ENCODE measurements around the gene CPOX.
A peak's percentile ranks its signal among the peaks of the same experiment; 100 is the strongest.

The CPOX gene

DNA sequence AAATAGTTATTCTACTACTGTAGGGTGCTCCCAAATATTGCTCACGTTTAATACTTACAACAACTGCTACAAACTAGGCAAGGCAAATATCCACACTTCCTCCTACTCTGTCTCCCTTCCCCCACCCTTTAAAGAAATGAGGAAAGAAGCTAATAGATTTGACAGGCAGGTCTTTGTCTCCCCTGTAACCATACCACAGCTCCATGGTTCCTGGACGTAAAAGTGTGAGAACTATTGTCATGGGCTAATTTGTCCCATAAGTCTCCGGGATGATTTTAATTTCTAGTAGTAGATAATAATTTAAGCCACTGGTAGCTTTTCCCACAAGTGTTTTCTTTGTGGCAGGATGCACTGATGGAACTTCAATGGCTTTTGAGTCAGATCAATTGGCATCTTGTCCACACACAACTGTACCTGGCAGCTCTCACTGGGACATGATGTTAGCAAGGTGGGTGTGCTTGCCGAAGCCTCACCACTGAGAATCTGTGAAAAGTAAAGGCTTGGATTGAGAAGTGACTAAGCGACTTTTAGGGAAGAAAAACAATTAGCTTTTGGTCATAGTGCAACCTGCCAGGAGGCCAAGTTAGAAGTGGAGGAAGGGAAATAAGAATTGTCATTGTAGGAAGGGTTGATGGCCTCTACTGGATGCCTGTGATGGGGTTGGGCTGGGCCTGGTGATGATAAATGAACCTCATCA lies 1.4 kb upstream of the CPOX start:
- no peak for DNase-seq

DNA sequence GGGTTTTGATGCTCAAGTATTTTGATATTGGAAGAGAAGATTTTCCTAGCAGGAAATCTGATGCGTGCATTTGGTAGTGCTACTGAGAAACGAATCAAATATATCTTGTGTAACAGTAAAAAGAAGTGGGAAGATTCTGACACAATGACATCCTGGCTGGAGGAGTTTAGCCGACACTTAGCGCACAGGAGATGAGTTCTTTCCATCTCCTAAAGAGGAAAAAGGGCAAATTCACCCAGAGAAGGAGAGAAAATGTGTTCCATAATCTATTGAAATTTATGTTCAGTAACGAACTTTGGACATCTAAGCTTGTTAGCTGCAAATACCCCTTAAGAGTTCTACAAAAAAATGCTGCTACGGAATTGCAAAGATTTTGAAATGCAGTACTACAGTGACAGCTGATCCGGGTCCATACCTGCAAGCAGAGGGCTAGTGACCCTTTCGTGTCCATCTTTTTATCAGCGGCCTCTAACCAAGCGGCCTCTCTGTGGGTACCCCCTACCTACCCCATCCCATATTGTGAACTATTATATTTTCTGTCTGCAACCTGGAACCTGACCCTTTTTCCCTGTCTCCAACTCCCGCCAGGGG lies 971 bp downstream of the CPOX start:
- DNase-seq, result no peak

DNA sequence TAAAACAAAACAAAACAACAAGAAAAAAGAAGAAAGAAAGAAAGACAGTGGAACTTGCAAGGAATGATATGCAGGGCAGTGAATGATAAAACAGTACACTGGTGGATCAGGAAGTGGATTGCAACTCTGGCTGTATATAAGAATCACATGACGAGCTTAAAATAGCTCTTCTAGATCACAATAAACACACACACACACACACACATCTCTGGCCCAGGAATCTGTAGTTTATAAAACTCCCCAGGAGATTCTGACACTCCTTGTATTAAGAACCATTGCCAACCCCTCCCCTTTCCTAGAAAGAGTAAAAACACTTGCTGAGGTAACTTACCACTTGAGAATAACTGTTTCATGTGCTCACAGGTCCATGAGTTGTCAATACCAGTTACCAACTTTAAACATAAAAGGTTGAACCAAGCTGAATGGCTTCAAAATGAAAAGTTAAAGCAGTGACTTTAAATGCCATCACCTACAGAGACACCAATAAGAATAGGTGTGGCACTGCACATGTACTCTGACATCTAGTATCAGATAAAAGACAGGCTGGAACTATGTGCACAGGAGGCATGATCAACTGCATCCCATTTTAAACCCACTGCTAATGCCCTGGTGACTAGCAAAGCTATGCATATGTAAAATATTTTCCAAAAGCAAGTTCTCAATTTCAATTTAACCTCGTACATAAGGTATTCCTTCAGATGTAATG lies 3.9 kb downstream of the CPOX start:
- no peak for DNase-seq

GRCh38 chr3:98588065-98588464 lies 5.3 kb downstream of the CPOX start:
- DNase-seq, result no peak

- no peak for DNase-seq
These were observed 5.8 kb downstream of the CPOX start for GRCh38 chr3:98587654-98588053.

DNA sequence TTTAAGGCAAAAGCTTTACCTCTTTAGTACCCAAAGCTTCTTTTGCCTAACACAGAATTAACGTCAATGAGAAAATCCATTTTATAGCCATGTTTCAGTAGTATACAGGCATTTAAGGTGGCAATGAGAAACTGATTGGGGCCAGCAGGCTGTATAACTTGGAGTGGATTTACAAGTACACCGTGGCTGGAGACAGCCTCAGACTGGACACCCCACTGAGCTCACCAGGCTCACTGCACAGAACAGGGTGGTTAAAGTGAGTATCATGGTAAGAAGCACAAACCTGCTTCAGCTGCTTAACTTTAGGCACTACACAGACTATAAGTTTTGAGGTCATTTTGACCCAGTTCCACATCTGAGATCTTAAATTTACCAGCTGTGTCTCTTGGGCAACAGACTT lies 8.9 kb downstream of the CPOX start:
- DNase-seq, result no peak

DNA sequence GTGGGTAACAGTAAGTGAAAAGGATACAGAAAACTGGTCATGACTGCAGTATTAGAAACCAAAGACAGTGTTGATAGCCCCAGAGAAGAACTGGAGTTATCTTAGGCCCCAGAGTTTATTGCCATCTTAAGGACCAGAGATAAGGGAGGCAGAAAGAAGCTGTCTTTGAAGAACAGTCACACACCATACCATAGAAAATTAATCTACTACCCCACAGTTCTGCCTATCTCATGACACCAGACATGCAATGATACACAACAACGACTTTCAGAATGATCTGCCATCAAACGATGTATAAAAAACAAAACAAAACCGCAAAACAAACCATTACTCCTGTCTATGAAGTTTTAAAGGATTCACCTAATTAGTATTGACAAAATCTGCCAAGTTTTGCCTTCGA lies 9.6 kb downstream of the CPOX start:
- no peak for DNase-seq

DNA sequence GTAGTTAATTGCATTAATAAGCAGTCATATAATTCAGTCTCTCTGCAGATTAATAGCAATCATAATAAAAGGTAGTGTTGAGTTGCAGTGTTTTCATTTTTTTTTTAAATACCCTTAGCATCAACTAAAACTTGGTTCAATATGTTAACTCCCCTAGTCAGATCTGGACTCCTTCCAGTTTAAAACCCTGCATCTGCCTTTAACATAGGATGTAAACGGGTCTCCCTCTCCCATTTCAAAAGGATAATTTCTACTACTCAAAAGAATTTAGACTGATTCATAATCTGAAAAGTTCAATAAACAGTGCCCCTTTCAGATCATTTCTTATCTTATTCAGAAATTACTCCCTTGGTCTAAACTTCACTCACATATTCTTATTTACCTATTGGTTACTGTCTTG lies 11.4 kb downstream of the CPOX start:
- DNase-seq, result no peak

GRCh38 chr3:98581474-98581873 lies 11.9 kb downstream of the CPOX start:
- DNase-seq, result no peak

DNA sequence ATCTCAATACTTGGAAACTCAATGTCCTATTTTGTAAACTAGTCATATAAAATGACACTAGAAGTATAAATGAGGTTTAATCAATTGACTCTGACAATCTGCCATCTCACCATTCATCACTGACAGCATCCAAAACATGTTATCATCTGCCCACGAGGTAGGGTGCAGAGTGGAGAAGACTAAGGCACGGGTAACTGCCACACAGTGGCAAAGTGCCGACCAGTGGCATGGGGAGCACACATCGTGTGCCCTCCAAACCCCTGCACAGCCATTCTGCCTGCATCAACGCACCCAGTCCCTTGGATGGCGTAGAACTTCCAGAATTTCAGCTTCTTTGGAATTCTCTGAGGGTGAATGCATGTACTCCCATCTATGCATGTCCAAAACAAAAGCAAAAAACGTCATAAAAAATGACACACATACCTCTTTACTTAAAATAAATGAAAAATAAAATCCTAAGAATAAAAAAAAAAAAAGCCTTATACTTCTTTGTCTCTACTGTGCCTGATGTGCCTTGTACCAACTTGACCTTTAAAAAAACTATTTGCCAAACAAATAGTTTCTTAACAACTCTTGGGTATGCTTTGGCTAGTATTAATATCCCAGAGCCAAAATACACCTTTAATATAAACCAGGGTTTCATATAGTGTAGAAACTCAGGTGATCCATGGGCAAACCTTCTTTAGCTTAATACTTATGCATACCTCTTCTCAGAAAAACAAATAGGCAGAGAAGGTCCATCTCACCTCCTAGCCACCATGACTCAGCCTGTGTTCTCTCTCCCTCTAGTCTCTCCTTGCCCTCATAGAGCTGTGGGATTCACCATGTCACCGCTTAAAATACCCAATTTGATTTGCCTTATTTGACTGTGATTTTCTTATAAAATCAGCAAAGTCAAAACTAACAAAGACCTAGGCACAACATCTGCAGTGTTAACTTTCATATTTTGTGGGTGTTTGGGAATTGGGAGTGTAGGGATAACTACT lies 12.7 kb downstream of the CPOX start:
- no peak for DNase-seq

GRCh38 chr3:98577178-98577895 lies 16.1 kb downstream of the CPOX start:
- no peak for DNase-seq

DNA sequence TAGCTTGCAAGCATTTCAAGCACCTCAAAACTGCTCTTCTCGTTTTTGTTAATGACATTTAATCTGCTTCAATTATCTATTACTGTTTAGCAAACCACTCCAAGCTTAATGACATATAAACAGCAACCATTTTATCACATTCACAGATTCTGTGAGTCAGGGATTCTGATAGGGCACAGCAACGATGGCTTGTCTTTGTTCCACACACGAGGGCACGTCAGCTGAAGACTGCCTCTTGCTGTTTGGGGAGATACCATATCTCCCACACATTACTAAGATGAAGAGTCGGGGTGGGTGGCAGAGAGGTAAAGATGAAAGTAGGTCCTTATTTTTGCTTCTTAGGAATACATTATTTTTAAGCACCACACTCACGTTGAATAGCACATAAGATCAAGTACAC lies 19.3 kb downstream of the CPOX start:
- no peak for DNase-seq

- no peak for DNase-seq
These were observed 20.2 kb downstream of the CPOX start for GRCh38 chr3:98573181-98573728.

DNA sequence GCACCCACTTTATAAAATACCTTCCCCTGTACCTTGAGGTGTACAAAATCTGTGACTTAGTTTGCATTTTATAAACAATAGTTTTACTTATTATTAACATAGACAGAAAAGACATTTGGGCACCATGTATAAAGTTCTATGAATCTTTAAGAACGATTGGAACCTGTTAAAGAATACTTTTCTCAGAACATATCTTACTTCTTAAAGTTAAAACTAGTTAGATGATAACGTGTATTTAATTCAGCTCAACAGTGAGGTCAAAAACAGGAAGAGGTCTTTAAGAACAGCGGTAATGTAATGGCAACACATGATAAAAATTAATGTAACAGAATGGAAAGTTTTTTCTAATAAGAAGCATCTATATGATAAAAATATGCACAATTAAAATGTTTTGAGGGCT lies 25.0 kb downstream of the CPOX start:
- DNase-seq, result no peak

DNA sequence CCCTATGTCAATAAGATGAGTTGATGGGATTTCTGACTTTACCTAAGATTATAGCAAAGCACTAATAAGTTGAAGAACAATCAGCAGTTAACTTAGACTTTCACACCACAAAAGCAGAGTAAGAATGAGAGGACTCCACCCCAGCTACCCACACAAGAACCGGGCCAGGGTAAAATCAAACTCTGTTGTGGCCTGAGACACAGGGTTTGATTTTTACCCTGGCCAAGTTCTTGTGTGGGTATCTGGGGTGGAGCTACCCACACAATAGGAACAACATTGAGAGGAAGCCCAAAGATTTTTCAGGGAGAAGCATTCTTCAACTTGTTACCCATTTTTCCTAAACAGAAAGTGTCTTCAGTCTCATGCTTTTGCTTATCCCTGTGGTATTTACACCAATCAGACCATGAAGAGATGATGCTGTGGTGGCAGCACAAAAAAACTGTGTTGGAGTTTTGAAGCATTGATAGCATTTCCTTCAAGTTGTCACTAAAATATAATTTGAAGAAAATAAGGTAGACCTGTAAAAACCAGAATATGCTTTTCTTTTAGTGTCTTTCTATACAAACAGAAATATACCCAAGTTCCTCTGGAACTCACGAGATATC lies 25.6 kb downstream of the CPOX start:
- no peak for DNase-seq

GRCh38 chr3:98565843-98566242 lies 27.6 kb downstream of the CPOX start:
- no peak for DNase-seq

DNA sequence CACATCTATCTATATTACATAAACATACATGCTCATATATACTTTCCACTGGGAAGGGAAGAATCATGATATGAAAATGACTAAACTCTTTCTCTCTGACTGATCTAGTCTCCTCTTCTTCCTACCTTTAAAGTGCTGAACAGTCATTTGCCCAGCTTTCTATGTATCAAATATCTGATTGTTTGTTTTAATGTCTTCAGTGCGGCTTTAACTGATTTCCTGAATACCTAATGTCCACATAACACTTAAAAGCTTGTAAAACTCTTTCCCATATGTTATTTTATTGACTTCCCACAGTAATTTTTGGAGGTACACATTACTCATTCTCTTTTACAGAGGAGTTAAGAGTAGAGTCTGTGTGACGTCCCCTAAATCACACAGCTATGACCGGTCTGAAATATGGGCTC lies 28.2 kb downstream of the CPOX start:
- no peak for DNase-seq

DNA sequence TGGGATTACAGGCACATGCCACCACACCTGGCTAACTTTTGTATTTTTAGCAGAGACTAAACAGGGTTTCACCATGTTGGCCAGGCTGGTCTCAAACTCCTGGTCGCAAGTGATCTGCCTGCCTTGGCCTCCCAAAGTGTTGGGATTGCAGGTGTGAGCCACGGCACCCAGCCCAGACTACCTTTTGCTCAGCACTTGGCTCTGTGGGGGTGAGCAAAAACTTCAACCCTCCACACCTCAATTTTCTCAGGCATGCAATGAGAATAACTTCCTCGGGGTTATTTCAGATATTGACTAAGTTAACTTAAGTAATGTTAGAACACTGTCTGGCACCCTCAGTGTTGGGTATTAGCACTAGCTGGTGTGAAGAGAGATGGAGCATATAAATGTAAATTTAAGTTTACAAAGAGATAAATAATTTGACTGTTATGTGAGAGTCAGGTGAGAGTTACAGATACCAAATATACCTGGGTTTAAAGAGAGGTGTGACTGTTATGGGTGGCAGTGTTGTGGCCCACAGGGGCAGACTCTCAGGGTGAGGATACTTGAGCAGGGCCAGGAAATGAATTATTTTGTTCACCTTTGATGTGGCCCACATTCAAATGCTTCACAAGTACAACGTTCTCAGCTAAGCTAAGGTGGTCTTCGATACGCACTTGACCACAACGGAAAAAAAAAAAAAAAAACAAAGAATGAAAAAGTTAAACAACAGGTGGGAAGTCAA lies 29.0 kb downstream of the CPOX start:
- no peak for DNase-seq

DNA sequence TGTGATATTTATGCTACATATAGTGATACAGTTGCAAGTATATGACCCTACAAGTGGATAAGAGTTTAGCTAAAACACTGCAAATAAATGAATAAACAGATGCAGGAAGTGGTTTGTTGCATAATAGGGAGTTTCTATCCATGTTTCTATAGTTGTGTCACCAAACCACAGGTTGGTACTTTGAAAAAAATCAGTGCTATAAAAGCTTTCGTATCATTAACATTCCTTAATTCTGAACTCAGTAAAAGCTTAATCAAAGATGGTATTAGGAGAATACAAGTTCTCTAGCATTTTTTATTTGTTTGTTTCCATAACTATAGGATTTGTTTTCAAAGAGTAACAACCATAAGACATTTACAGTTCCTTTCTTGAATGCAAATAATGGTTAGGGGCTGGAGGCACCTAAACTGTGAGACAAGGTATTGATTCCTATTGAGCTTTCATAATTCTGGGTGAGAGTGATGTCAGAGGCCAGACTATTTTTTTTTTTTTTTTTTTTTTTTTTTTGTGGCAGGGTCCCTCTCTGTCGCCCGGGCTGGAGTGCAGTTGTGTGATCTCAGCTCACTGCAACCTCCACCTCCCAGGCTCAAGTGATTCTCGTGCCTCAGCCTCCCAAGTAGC lies 29.6 kb downstream of the CPOX start:
- peak; percentile 38 for DNase-seq

DNA sequence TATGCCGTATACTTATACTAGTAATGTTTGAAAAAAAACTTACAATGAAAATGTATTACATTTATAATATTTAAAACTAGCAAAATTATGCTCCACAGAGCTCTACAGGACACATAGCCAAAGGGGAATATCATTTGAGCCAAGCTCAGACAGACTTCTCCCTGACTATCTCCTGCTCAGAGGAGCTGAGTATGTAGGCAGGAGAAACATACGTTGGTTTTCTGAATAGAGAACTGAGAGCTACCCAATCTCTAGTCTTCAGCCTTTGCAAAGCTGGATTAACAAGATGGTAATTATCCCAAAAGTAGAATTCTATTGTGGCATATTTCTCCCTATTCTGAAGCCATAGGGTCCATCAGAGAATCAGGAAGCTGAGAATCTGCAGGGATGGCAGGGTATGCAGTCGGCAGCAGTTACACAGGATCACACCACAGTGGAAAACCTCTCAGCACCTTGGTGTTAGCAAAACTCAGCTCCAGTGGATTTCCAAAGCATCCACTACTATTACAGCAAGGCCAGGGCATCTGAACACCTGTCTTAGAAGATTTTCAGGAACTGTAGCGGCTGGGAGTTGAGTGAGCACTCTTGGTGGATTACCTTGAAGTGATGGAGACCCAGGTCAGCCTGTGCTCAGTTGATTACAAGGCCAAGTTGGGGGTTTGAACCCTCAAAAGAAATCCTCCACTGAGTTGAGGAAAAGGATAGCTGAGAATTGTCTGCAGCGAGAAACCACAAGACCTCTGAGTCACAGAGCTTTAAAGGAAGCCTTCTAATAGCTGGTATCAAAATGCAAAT lies 31.5 kb downstream of the CPOX start:
- no peak for DNase-seq

Data from activated T-cell treated with anti-CD3 and anti-CD28 coated beads, Interleukin-2, amount 50 U/mL, for 1 hour (primary cell).